Muscle layer of colon (tissue), 2 donors: ENCODE results near the gene EXOC1.

Source experiments
- H3K27ac ChIP-seq: one replicate; pipeline ENCODE4 v1.7.0; 2013; ENCODE audit warnings: low read depth, mild to moderate bottlenecking, low read length, moderate library complexity
- H3K27me3 ChIP-seq, 2 donors: one replicate each; pipeline ENCODE4 v1.7.0; 2013; ENCODE audit warnings: low read length in 2 of 2, mild to moderate bottlenecking in 2 of 2; ENCODE audit not compliant: insufficient read depth in 2 of 2, control insufficient read depth in 1 of 2
- H3K36me3 ChIP-seq: one replicate; pipeline ENCODE4 v1.7.0; 2013; ENCODE audit warnings: mild to moderate bottlenecking, low read length; ENCODE audit not compliant: insufficient read depth
- H3K4me1 ChIP-seq: one replicate; pipeline ENCODE4 v1.7.0; 2013; ENCODE audit warnings: mild to moderate bottlenecking, low read length; ENCODE audit not compliant: insufficient read depth
- H3K4me3 ChIP-seq, 2 donors: one replicate each; pipeline ENCODE4 v1.7.0; 2013; ENCODE audit warnings: low read length in 2 of 2, low read depth in 1 of 2, mild to moderate bottlenecking in 1 of 2, moderate library complexity in 1 of 2
- H3K9ac ChIP-seq: one replicate; pipeline ENCODE4 v1.7.0; 2013; ENCODE audit warnings: low read length
- H3K9me3 ChIP-seq: one replicate; pipeline ENCODE4 v1.7.0; 2013; ENCODE audit warnings: mild to moderate bottlenecking, low read length
- donor health status: abdominal sarcoma.
- donor health status: Adenocarcinoma of cecum.

Gene EXOC1, protein sequence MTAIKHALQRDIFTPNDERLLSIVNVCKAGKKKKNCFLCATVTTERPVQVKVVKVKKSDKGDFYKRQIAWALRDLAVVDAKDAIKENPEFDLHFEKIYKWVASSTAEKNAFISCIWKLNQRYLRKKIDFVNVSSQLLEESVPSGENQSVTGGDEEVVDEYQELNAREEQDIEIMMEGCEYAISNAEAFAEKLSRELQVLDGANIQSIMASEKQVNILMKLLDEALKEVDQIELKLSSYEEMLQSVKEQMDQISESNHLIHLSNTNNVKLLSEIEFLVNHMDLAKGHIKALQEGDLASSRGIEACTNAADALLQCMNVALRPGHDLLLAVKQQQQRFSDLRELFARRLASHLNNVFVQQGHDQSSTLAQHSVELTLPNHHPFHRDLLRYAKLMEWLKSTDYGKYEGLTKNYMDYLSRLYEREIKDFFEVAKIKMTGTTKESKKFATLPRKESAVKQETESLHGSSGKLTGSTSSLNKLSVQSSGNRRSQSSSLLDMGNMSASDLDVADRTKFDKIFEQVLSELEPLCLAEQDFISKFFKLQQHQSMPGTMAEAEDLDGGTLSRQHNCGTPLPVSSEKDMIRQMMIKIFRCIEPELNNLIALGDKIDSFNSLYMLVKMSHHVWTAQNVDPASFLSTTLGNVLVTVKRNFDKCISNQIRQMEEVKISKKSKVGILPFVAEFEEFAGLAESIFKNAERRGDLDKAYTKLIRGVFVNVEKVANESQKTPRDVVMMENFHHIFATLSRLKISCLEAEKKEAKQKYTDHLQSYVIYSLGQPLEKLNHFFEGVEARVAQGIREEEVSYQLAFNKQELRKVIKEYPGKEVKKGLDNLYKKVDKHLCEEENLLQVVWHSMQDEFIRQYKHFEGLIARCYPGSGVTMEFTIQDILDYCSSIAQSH

DNA sequence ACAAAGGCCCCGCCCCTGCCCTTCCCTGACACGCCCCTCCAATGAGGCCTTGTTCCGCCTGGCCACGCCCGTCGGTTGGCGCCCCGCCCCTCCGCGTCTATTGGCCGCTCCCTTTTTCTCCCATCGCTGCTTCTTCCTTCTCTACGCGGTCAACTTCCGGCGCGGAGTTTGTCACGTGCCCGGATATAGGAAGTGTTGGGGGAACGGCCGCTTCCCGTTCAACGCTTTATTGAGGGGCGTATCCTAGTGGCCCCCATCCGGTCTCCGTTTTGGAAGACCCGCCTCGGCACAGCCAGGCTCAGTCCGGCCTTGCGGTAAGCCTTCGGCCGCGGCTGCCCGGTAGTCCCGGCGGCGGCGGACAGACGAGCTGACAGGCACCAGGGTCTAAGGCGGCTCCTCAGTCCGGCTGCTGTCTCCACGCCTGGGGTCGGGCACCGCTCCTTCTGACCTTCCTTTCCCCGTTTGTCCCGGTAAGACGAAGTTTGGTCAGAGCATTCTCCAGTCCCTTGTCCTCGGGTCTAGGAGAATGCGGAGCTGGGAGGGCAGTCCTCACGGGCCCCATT is at the start of gene EXOC1:
TSS of gene EXOC1 (plus strand) at position 165 of the 563 bp plus-strand sequence. CDS start 4,676 bp downstream, outside the sequence.
- peaks cover 16% of the 10 kb centered on the region for H3K4me1 ChIP-seq
- H3K4me3 ChIP-seq, result peak within 1 kb of the TSS; percentile 73 to 89
- peak within 1 kb of the TSS; percentile 80 for H3K27ac ChIP-seq
- no peaks in the 10 kb centered on the region for H3K9me3 ChIP-seq
- peak within 1 kb of the TSS; percentile 73 for H3K9ac ChIP-seq
- no peaks in the 10 kb centered on the region for H3K36me3 ChIP-seq
- H3K27me3 ChIP-seq, result no peaks in the 10 kb centered on the region

DNA sequence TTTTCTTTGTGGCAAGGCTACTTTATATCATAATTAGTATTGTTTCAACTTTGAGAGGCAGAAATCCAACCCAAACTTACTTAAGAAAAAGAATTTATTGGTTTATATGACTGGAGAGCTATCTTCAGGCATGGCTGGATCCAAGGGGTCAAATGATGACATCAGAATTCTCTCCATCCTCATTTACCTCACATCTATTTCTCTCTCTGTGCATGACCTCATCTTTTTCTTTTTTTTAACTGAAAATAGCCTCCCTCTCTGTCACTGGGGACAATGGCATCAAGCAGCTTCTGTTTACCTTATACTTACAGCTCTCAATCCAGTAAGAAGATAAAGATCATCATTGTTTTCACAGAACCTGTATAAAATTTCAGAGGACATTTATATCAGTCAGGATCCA is 45.9 kb upstream of the EXOC1 start:
- H3K27me3 ChIP-seq, result no peaks in the 10 kb centered on the region
- no peak overlapping the region for H3K9ac ChIP-seq
- no peak overlapping the region for H3K27ac ChIP-seq
- H3K4me1 ChIP-seq, result no peaks in the 10 kb centered on the region
- H3K4me3 ChIP-seq, result no peak overlapping the region
- H3K36me3 ChIP-seq, result no peaks in the 10 kb centered on the region
- no peaks in the 10 kb centered on the region for H3K9me3 ChIP-seq

DNA sequence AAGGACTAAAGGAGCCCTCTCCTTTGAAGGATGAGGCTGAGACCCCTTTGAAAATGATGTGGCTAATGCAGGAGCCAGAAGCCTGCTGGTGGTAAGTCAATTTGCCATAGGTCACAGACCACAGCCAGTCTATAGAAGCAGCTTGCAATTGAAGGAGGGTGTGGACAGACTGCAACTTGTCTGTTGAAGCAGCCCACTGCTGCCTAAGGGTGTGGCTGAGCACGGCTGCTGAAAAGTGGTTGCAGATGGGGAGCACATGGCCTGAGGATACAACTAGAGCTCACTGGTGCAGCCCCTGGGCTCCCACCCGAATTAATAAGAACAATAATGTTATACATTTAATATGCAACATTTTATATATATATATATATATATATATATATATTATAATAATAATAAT is 45.3 kb upstream of the EXOC1 start:
- Histone ChIP-seq H3K9ac (no peak overlapping the region), H3K4me1 (no peaks in the 10 kb centered on the region), H3K27me3 (no peaks in the 10 kb centered on the region), H3K36me3 (no peaks in the 10 kb centered on the region), H3K9me3 (no peaks in the 10 kb centered on the region), H3K27ac (no peak overlapping the region), H3K4me3 (no peak overlapping the region)

DNA sequence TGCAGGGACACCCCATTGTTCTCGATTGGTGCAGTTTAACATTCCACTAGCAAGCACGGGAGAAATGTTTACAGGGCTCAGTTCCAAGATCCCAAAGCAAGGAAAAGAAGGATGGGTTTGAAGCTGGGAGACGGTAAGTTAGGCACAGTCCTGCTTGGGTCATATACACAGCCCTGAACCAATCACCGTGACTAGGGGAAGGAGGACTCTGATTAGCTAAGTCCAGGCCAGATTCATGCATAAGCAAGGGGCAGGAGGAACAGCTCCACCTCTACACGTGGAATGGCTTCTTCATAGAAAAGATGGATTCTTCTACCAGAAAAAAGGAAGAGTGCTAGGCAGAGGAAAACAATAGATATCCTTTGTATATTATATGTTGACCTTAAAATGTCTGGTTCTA is 44.8 kb upstream of the EXOC1 start:
- no peaks in the 10 kb centered on the region for H3K9me3 ChIP-seq
- no peaks in the 10 kb centered on the region for H3K36me3 ChIP-seq
- no peak overlapping the region for H3K9ac ChIP-seq
- no peaks in the 10 kb centered on the region for H3K27me3 ChIP-seq
- no peaks in the 10 kb centered on the region for H3K4me1 ChIP-seq
- no peak overlapping the region for H3K4me3 ChIP-seq
- H3K27ac ChIP-seq, result no peak overlapping the region

DNA sequence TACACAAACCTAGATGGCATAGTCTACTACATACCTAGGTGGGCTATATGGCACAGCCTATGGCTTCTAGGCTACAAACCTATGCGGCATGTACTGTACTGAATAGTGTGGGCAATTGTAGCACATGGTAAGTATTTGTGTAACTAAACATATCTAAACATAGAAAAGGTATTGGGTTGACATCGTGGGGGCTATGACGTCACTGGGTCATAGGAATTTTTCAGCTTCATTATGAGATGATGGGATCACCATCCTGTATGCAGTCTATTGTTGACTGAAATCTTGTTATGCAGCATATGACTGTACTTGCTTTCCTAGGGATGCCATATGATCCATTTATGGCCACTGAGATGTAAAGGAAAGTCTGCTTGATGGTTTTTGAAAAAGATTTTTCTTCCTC is 35.8 kb upstream of the EXOC1 start:
- Histone ChIP-seq H3K27ac (no peak overlapping the region), H3K27me3 (no peaks in the 10 kb centered on the region), H3K4me1 (no peaks in the 10 kb centered on the region), H3K9ac (no peak overlapping the region), H3K4me3 (no peak overlapping the region), H3K36me3 (no peaks in the 10 kb centered on the region), H3K9me3 (no peaks in the 10 kb centered on the region)

DNA sequence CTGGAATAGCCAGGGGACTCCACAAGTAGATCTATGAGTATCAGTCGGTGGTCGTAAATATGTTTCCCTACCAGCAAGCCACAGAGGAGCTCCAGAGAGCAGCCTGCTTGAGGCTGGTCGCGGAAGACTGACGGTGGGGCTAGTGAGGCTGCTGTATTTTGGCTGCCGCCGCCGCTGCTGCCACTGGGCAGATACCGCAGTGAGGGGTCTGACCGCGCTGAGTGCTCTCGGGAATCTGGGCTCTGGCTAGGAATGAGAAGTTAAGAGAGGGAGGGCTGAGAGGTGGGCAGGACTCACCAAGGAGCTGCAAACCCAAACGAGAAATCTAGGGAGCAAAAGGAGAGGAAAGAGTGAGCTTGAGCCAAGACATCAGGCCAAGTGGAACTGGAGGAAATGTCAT is 33.8 kb upstream of the EXOC1 start, which contains the start of gene EXOC1L:
TSS of gene EXOC1L (plus strand) at position 157 of the 400 bp plus-strand sequence. CDS start at position 394, 237 bp downstream.
- no peaks in the 10 kb centered on the region for H3K9me3 ChIP-seq
- H3K4me3 ChIP-seq, result no peak within 1 kb of the TSS
- no peak within 1 kb of the TSS for H3K27ac ChIP-seq
- no peaks in the 10 kb centered on the region for H3K4me1 ChIP-seq
- no peaks in the 10 kb centered on the region for H3K27me3 ChIP-seq
- no peak within 1 kb of the TSS for H3K9ac ChIP-seq
- H3K36me3 ChIP-seq, result no peaks in the 10 kb centered on the region

DNA sequence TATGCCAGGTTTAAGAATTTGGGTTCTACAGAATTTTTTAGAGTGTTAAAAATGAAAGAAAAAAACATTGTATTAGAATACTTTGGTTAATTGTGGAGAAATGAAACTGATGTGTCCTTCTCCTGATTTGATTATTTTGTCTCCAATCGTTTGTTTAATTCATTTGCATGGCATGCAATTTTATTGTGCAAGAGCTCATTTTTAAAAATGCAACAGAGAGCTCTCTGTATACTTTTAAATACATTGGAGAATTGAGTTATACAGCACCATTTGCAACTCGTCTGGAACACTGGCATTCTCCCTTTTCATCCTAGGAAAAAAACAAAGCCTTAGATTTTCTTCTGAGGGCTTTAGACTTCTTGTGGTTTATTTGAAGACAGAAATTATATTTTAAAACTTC is 33.2 kb upstream of the EXOC1 start:
- Histone ChIP-seq H3K27ac (no peak overlapping the region), H3K9me3 (no peaks in the 10 kb centered on the region), H3K27me3 (no peaks in the 10 kb centered on the region), H3K4me3 (no peak overlapping the region), H3K4me1 (no peaks in the 10 kb centered on the region), H3K36me3 (no peaks in the 10 kb centered on the region), H3K9ac (no peak overlapping the region)

DNA sequence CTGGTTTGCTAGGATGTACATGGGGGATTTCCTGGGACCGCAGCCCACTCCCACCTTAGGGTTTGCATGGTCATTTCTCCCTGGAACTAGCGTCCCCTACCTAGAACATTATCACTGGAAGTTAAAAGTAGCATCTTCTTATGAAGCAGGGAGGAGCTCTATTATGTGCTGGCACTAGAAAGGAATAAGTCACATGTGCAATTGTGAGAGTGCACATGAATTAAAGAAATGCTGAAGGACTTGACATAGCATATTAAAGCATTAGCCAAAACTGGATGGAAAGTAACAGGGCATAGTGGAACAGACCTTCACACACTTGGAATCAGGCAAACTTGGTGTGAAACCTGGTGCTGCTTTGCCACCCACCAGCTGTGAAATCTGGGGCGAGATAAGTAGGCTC is 31.1 kb upstream of the EXOC1 start:
- H3K9ac ChIP-seq, result no peak overlapping the region
- H3K9me3 ChIP-seq, result no peaks in the 10 kb centered on the region
- H3K4me1 ChIP-seq, result no peaks in the 10 kb centered on the region
- no peak overlapping the region for H3K27ac ChIP-seq
- H3K27me3 ChIP-seq, result no peaks in the 10 kb centered on the region
- no peak overlapping the region for H3K4me3 ChIP-seq
- no peaks in the 10 kb centered on the region for H3K36me3 ChIP-seq

DNA sequence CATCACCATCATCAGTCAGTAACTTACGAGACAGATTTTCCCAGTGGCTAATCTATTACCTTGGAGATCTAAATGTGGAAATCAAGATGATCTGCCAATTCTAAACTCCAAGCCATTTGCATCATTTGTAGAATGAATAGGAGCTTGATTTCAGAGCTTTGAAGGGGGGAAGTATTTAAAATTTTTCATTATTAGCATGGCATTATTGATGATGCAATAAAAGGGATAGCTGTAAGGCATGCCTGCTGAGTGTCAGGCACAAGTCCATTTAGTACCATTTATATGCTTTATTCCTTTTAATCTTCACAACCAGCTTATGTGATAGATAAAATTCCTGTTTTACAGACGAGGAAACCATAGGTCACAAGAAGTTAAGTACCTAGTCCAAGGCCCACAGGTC is 28.6 kb upstream of the EXOC1 start:
- Histone ChIP-seq H3K9me3 (no peaks in the 10 kb centered on the region), H3K4me3 (no peak overlapping the region), H3K27me3 (no peaks in the 10 kb centered on the region), H3K36me3 (no peaks in the 10 kb centered on the region), H3K27ac (no peak overlapping the region), H3K9ac (no peak overlapping the region), H3K4me1 (no peaks in the 10 kb centered on the region)

DNA sequence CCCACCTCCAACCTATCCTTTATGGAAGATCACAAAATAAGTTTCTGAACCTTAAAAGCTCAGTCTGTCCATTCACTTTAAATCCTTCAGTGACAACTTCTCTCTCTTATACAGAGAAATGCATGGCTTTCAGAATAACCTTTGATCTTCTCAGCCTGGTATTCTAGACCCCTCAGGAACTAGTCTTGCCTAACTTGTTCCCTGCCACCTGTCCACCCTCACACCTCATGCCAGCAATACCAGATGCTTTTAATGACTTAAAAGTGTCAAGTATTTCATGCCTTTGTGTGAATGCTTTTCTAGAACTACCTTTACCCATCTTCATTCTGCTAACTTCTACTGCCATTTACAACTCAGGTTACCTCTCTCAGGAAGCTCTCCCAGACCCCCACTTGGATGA is 26.5 kb upstream of the EXOC1 start:
- Histone ChIP-seq H3K27me3 (no peaks in the 10 kb centered on the region), H3K9ac (no peak overlapping the region), H3K36me3 (no peaks in the 10 kb centered on the region), H3K4me1 (no peaks in the 10 kb centered on the region), H3K9me3 (no peaks in the 10 kb centered on the region), H3K4me3 (no peak overlapping the region), H3K27ac (no peak overlapping the region)

DNA sequence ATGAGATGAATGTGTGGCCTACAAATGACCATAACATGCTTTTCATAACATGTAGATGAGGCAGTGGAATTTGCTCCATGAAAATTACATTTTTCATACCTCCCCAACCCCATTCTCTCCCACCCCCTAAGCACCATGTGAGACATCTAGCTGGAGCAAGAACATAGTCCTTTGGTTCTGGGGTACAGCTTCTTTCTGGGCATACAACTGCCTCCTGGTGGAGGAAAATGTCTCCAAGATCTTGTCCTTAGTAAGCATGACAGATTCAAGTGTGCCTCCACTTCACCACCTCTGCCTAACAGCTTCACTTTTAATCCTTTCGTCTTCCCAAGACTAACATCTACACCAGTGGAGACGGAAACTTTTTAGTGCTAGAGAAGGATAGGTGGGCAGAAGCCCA is 25.9 kb upstream of the EXOC1 start:
- H3K9me3 ChIP-seq, result no peaks in the 10 kb centered on the region
- no peaks in the 10 kb centered on the region for H3K4me1 ChIP-seq
- H3K9ac ChIP-seq, result no peak overlapping the region
- H3K36me3 ChIP-seq, result no peaks in the 10 kb centered on the region
- H3K27me3 ChIP-seq, result no peaks in the 10 kb centered on the region
- H3K4me3 ChIP-seq, result no peak overlapping the region
- H3K27ac ChIP-seq, result no peak overlapping the region
